Measurements from ENCODE around the gene ANKRD30B.
"Not testable (repeated sequence)": the region's sequence is repeated elsewhere in the genome, so short reads cannot be mapped to it uniquely, and the experiment has no call there.

The ANKRD30B gene

GRCh38 chr18:14851533-14851932, 103.6 kb downstream of the ANKRD30B start:
- DNase-seq, result not testable (repeated sequence)

- not testable (repeated sequence) for DNase-seq
Observed at GRCh38 chr18:14855634-14856033, 107.7 kb downstream of the ANKRD30B start.

- DNase-seq, result not testable (repeated sequence)
Observed at GRCh38 chr18:14856256-14856655, 108.3 kb downstream of the ANKRD30B start.

- not testable (repeated sequence) for DNase-seq
Observed at GRCh38 chr18:14858514-14858913, 110.5 kb downstream of the ANKRD30B start.

DNA sequence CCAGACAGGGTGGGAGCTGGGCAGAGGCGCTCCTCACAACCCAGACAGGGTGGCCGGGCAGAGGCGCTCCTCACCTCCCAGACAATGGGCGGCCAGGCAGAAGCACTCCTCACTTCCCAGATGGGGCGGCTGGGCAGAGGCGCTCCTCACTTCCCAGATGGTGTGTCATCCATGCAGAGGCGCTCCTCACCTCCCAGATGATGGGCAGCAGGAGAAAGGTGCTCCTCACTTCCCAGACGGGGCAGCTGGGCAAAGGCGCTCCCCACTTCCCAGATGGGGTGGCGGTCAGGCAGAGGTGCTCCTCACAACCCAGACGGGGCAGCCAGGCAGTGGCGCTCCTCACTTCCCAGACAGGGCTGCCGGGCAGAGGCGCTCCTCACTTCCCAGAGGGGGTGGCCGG, 112.0 kb downstream of the ANKRD30B start:
- DNase-seq, result not testable (repeated sequence)

DNA sequence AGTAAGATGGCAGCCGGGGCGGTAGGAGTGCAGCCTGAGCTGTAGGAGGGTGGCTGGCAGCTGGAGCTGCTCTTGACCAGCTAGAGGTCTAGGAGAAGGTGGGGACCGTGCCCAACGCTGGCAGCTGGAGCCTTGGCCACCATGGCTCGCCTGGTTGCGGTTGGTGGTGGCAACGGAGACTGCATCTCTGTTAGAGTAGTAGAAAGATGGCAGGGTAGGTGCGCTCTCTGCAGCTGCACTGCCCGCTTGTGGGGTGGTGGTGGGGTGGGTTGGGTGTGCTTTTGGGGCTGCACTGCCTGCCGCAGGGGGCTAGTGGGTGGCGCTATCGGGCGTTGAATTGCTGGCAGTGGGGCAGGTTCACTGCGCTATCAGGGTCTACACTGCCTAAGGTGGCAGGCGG, 118.5 kb downstream of the ANKRD30B start:
- not testable (repeated sequence) for DNase-seq

DNA sequence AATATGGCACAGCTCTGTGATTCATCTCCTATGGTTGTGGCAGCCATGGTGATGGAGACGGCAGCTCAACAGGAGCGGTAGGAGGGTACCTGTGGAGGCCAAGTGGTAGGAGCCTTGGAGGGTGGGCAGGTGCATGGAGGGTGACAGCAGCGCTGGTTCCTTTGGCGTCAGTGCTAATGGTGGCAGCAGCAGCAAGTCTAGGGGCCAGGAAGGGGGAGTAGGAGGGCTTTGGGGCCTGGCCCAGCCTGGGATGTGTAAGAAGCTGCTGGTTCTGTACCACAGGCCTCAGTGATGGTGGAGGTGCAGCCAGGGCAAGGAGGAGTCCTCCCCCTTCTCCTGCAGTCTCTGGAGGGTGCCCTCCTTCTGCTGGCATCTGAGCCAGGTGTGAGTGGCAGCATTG, 120.0 kb downstream of the ANKRD30B start:
- not testable (repeated sequence) for DNase-seq

- DNase-seq, result not testable (repeated sequence)
Observed at GRCh38 chr18:14868825-14869224, 120.9 kb downstream of the ANKRD30B start.

- not testable (repeated sequence) for DNase-seq
Observed at GRCh38 chr18:14878826-14879225, 130.9 kb downstream of the ANKRD30B start.

DNA sequence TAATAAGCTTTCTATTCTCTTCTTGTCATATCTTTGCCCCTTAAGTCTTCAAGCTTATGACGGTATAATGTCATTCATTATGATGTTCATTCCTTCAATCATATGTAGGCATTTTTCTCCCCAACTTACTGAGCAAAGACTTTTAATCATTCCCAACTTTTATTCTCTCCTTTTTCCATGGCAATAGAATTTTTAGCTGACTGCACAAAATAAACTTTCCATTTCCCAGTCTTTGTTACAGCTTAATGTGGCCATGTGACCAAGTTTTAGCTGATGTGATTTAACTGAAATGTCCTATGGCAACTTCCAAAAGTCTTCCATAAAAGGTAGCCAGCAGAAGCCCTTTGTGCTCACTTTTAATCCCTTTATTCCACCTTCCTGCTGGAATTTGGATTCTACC, 152.5 kb downstream of the ANKRD30B start:
- DNase-seq, result no peak

Measured in C1 segment of cervical spinal cord (tissue), 14 donors.